Prostate gland (tissue), 2 donors: ENCODE data around the gene SFXN1.

Experiments used
- POLR2A ChIP-seq: fragments of 450-650 bp; IDR thresholded peaks from one replicate; pipeline ENCODE4 v1.6.1; 2016; ENCODE audit warnings: antibody characterized with exemption, mild to moderate bottlenecking
- POLR2AphosphoS5 ChIP-seq: sonication (generic); formaldehyde crosslinking; IDR thresholded peaks from one replicate; pipeline ENCODE4 v1.6.1; 2017; ENCODE audit warnings: antibody characterized with exemption
- TF ChIP-seq, protein P1 (sequence below), 4 experiments: fragments of 200-600 bp in 2 of 4; fragments of 450-650 bp in 2 of 4; sonication (generic) in 2 of 4; IDR thresholded peaks; 1 replicate in 3 of 4; 2 replicates in 1 of 4; pipeline ENCODE4 v1.5.1; 2016 to 2019; ENCODE audit warnings: antibody characterized with exemption in 4 of 4, mild to moderate bottlenecking in 2 of 4, moderate library complexity in 2 of 4

- no peak for TF ChIP-seq POLR2A
- TF ChIP-seq, protein P1, sequence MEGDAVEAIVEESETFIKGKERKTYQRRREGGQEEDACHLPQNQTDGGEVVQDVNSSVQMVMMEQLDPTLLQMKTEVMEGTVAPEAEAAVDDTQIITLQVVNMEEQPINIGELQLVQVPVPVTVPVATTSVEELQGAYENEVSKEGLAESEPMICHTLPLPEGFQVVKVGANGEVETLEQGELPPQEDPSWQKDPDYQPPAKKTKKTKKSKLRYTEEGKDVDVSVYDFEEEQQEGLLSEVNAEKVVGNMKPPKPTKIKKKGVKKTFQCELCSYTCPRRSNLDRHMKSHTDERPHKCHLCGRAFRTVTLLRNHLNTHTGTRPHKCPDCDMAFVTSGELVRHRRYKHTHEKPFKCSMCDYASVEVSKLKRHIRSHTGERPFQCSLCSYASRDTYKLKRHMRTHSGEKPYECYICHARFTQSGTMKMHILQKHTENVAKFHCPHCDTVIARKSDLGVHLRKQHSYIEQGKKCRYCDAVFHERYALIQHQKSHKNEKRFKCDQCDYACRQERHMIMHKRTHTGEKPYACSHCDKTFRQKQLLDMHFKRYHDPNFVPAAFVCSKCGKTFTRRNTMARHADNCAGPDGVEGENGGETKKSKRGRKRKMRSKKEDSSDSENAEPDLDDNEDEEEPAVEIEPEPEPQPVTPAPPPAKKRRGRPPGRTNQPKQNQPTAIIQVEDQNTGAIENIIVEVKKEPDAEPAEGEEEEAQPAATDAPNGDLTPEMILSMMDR (IDR thresholded peaks at IDR 0.05) = peak; percentile 38 to 98 (median 92)
- TF ChIP-seq POLR2AphosphoS5 = no peak
Observed at GRCh38 chr5:175534070-175534932, 55.9 kb downstream of the SFXN1 start.
